Sigmoid colon (tissue), 7 donors: ENCODE results near the gene ZFPL1. TPM values are rescaled to one million over a fixed set of nuclear protein-coding genes. Genes with fewer than 3 reads are reported as not detected.
A peak's percentile ranks its signal among the peaks of the same experiment; 100 is the strongest.

Experiments used
- DNase-seq: peaks from one replicate; pipeline ENCODE4 v3.0.0-alpha.2; 2019
- H3K27ac ChIP-seq, 4 donors: fragments of 200-600 bp; sonication (generic); one replicate each; pipeline ENCODE4 v1.5.1; 2016 to 2019; ENCODE audit warnings: mild to moderate bottlenecking in 1 of 4
- H3K27me3 ChIP-seq, 3 donors: fragments of 200-600 bp; sonication (generic); one replicate each; pipeline ENCODE4 v1.5.1; 2019; ENCODE audit warnings: mild to moderate bottlenecking in 1 of 3
- H3K36me3 ChIP-seq, 4 donors: fragments of 200-600 bp; sonication (generic); one replicate each; pipeline ENCODE4 v1.5.1; 2016 to 2019
- H3K4me1 ChIP-seq, 4 donors: fragments of 200-600 bp; sonication (generic); one replicate each; pipeline ENCODE4 v1.5.1; 2017 to 2019
- H3K4me3 ChIP-seq, 4 donors: fragments of 200-600 bp; sonication (generic); one replicate each; pipeline ENCODE4 v1.5.1; 2017 to 2019; ENCODE audit warnings: mild to moderate bottlenecking in 2 of 4, moderate library complexity in 1 of 4
- H3K9me3 ChIP-seq, 4 donors: fragments of 200-600 bp in 3 of 4; sonication (generic) in 3 of 4; one replicate each; pipeline versions ENCODE4 v1.5.1 to v1.6.1; 2013 to 2019
- CTCF ChIP-seq, 4 experiments: fragments of 450-650 bp in 3 of 4; fragments of 200-600 bp in 1 of 4; IDR thresholded peaks; one replicate each; pipeline ENCODE4 v1.5.1; 2016 to 2019; ENCODE audit warnings: antibody characterized with exemption in 4 of 4, mild to moderate bottlenecking in 3 of 4, moderate library complexity in 2 of 4
- EP300 ChIP-seq, 4 donors: sonication (generic); formaldehyde crosslinking; IDR thresholded peaks; one replicate each; pipeline ENCODE4 v1.6.1; 2017; ENCODE audit warnings: antibody characterized with exemption in 4 of 4
- POLR2A ChIP-seq, 2 donors: fragments of 450-650 bp; IDR thresholded peaks; one replicate each; pipeline ENCODE4 v1.6.1; 2016; ENCODE audit warnings: antibody characterized with exemption in 2 of 2, mild to moderate bottlenecking in 2 of 2, moderate library complexity in 2 of 2
- POLR2AphosphoS5 ChIP-seq, 4 donors: sonication (generic); formaldehyde crosslinking; IDR thresholded peaks; one replicate each; pipeline ENCODE4 v1.6.1; 2017; ENCODE audit warnings: antibody characterized with exemption in 4 of 4
- WGBS, 2 donors: extraction: QIAGEN DNeasy Blood & Tissue Kit; methylation state at CpG; one replicate each; pipeline ENCODE4 v1.1.7; 2013; 5-methylcytosine and 5-hydroxymethylcytosine counted together
- intact Hi-C: fragments of 100-400 bp; cut with DNase I; formaldehyde crosslinking; loops from one replicate; pipeline ENCODE4 v1.15.1; 2023
- polyA plus RNA-seq, 3 donors: library from polyadenylated mRNA; stranded (reverse); fragments of 200-250 nt; gene quantifications; one replicate each; pipeline ENCODE4 v1.2.3, GENCODE V29; 2013
- total RNA-seq, 4 donors: library from RNA; depleted of rRNA; stranded (reverse); fragments of >200 nt; gene quantifications; one replicate each; pipeline ENCODE4 v1.1.0, GENCODE V29; 2016
- donor health status: healthy with polysubstance abuse.
- donor health status: Bipolar disorder and iron deficiency.
- donor health status: healthy.

The ZFPL1 gene
- total and polyA plus RNA-seq, 7 donors = 26.1 to 61.5 (median 38.8) TPM

DNA sequence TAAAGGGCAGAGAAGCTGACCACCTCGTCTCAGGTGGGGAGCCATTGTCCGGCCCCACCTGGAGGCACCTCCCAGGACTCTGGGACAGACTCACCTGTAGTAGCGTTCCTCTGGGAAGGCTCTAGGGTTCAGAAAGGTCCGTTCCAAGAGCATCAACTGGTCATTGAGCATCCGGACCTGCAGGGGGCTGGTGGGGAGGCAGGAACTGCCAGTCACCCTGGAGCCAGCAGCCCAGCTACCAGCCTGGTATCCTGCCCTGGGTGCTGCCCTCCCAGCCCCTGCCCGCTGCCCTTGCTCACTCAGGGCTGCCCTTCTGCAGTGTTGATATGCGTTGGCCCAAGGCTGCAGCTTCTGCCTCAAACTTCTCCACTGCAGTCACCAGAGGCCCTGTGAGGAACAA is 38.3 kb upstream of the ZFPL1 start:
- intact Hi-C loops = no loop called here
- no peak overlapping the region for H3K27ac ChIP-seq
- H3K4me3 ChIP-seq = no peak overlapping the region
- TF ChIP-seq EP300 (IDR thresholded peaks at IDR 0.05) (no peak), POLR2AphosphoS5 (IDR thresholded peaks at IDR 0.05) (no peak), POLR2A (IDR thresholded peaks at IDR 0.05) (no peak), CTCF (IDR thresholded peaks at IDR 0.05) (no peak)
- no peaks in the 10 kb centered on the region for H3K27me3 ChIP-seq
- peaks cover 0 to 21% (median 0%) of the 10 kb centered on the region in 4 donors for H3K36me3 ChIP-seq
- DNase-seq = no peak
- 91 to 92% methylated on average over 7 of the region's 7 CpGs for WGBS, 2 donors
- no peaks in the 10 kb centered on the region for H3K9me3 ChIP-seq
- peaks cover 0 to 36% (median 28%) of the 10 kb centered on the region in 4 donors for H3K4me1 ChIP-seq

- TF ChIP-seq POLR2AphosphoS5 (IDR thresholded peaks at IDR 0.05) (no peak), POLR2A (IDR thresholded peaks at IDR 0.05) (no peak), CTCF (IDR thresholded peaks at IDR 0.05) (no peak), EP300 (IDR thresholded peaks at IDR 0.05) (no peak)
- DNase-seq = peak; percentile 75
- H3K27me3 ChIP-seq = no peaks in the 10 kb centered on the region
- intact Hi-C loops = no loop called here
- H3K36me3 ChIP-seq = peaks cover 0 to 21% (median 0%) of the 10 kb centered on the region in 4 donors
- H3K4me1 ChIP-seq = peaks cover 0 to 23% (median 16%) of the 10 kb centered on the region in 4 donors
- no peaks in the 10 kb centered on the region for H3K9me3 ChIP-seq
- 24 to 51% methylated on average over 56 of the region's 56 CpGs for WGBS, 2 donors
- peak overlapping the region; percentile 55 to 60 (median 58) for H3K27ac ChIP-seq
- peak overlapping the region; percentile 46 to 60 (median 56) for H3K4me3 ChIP-seq
Measured at GRCh38 chr11:65047581-65048422, 36.2 kb upstream of the ZFPL1 start.

- TF ChIP-seq EP300 (IDR thresholded peaks at IDR 0.05) (no peak), POLR2A (IDR thresholded peaks at IDR 0.05) (no peak), POLR2AphosphoS5 (IDR thresholded peaks at IDR 0.05) (no peak), CTCF (IDR thresholded peaks at IDR 0.05) (no peak)
- no peak overlapping the region for H3K4me3 ChIP-seq
- intact Hi-C loops = no loop called here
- H3K4me1 ChIP-seq = peaks cover 0 to 19% (median 15%) of the 10 kb centered on the region in 4 donors
- no peaks in the 10 kb centered on the region for H3K9me3 ChIP-seq
- no peak overlapping the region for H3K27ac ChIP-seq
- no peaks in the 10 kb centered on the region for H3K27me3 ChIP-seq
- no peak for DNase-seq
- H3K36me3 ChIP-seq = no peaks in the 10 kb centered on the region
- WGBS, 2 donors = 83 to 87% methylated on average over 9 of the region's 9 CpGs
Measured at GRCh38 chr11:65051398-65051858, 32.6 kb upstream of the ZFPL1 start.

DNA sequence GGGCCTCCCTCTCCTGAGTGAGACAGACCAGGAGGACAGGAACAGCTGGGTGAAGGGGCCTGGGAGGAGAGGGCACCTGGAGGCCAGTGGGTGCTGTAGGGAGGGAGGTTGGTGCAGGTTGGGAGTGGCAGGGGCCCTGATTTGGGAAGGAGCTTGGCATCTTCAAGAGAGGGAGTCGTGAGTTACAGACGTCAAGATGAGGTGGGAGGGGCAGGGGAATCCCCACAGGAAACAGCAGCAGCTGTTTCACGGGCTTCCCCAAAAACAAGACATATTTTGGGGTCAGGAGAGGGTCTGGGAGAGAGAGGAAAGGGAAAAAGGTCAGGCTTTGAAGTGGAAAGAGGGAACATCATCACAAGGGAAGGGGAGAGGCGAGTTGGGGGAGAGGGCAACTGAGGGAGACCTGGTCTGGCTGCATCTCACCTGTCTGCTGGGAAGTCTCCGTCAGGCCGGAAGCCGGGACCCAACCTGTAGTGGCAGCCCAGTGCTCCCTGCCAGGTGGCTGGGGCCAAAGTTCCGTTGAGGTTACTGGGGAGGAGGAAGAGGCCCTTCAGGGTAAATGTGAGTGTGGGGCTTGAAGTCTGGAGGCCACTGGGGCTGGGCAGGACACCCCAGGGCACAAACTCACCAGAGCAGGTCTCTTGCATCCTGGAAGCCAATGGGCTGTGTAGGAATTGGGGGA is 30.1 kb upstream of the ZFPL1 start:
- WGBS, 2 donors = 26 to 39% methylated on average over 8 of the region's 8 CpGs
- Histone ChIP-seq H3K4me1 (no peaks in the 10 kb centered on the region), H3K9me3 (no peaks in the 10 kb centered on the region), H3K4me3 (no peak overlapping the region), H3K27ac (no peak overlapping the region), H3K27me3 (no peaks in the 10 kb centered on the region), H3K36me3 (no peaks in the 10 kb centered on the region)
- DNase-seq = no peak
- intact Hi-C loops = no loop called here
- TF ChIP-seq EP300 (IDR thresholded peaks at IDR 0.05) (no peak), POLR2A (IDR thresholded peaks at IDR 0.05) (no peak), POLR2AphosphoS5 (IDR thresholded peaks at IDR 0.05) (no peak), CTCF (IDR thresholded peaks at IDR 0.05) (no peak)
